Mucosa of stomach (tissue), 1 donor: ENCODE measurements around the gene IDI2.

Source experiments
- H3K27me3 ChIP-seq: one replicate; pipeline ENCODE4 v1.7.0; 2013; ENCODE audit warnings: mild to moderate bottlenecking, low read length; ENCODE audit not compliant: control insufficient read depth, insufficient read depth
- H3K36me3 ChIP-seq: one replicate; pipeline ENCODE4 v1.7.0; 2013; ENCODE audit warnings: low read length; ENCODE audit not compliant: control insufficient read depth, insufficient read depth
- H3K4me1 ChIP-seq: one replicate; pipeline ENCODE4 v1.7.0; 2013; ENCODE audit warnings: mild to moderate bottlenecking, low read length; ENCODE audit not compliant: control insufficient read depth, insufficient read depth
- H3K4me3 ChIP-seq: one replicate; pipeline ENCODE4 v1.7.0; 2013; ENCODE audit warnings: low read length
- H3K9ac ChIP-seq: one replicate; pipeline ENCODE4 v1.7.0; 2013; ENCODE audit warnings: mild to moderate bottlenecking, low read length, moderate library complexity
- H3K9me3 ChIP-seq: one replicate; pipeline ENCODE4 v1.7.0; 2013; ENCODE audit warnings: mild to moderate bottlenecking, low read length, moderate library complexity; ENCODE audit not compliant: control insufficient read depth
- donor health status: Pancreatic carcinoma.

Gene IDI2

GRCh38 chr10:997266-998022 lies 28.2 kb downstream of the IDI2 start:
- H3K4me3 ChIP-seq: no peak overlapping the region
- no peak overlapping the region for H3K9ac ChIP-seq
- H3K9me3 ChIP-seq: no peaks in the 10 kb centered on the region
- H3K36me3 ChIP-seq: no peaks in the 10 kb centered on the region
- H3K27me3 ChIP-seq: no peaks in the 10 kb centered on the region
- H3K4me1 ChIP-seq: no peaks in the 10 kb centered on the region

DNA sequence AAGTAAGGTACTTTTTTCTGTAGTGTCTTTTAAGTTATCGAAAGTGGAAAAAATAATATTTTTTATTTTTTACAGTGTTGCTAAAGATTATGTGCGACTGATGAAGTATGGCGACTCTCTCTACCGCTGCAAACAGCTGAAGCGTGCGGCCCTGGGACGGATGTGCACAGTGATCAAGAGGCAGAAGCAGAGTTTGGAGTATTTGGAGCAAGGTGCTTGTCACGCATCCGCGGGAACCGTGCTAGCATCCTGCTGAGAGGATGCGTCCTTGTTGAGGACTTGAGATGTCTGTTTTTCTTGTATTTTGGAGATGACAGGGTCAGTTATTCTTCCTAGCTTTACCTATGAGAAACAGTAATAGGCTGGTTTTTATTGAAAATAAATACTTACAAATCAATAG lies 29.6 kb downstream of the IDI2 start:
- no peak overlapping the region for H3K4me3 ChIP-seq
- no peak overlapping the region for H3K9ac ChIP-seq
- no peaks in the 10 kb centered on the region for H3K36me3 ChIP-seq
- H3K9me3 ChIP-seq: no peaks in the 10 kb centered on the region
- H3K27me3 ChIP-seq: no peaks in the 10 kb centered on the region
- no peaks in the 10 kb centered on the region for H3K4me1 ChIP-seq

DNA sequence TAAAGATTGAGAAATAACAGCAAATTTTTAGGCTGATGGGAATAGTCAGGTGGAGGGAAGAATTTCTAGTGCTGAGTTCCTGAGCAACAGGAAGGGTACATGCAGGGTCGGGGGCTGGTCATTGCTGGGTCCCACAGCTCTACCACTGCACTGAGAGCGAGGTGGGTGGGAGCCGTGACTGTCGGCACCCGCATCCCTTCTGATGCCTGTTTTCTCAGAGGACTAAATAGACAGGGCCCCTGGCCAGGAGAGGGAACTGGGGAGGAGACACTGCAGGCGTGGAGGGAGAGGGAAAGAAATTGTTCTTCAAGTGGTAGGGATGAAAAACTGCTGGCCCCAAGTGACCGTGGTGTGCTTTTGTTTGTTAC lies 30.1 kb downstream of the IDI2 start:
- H3K9ac ChIP-seq: no peak overlapping the region
- no peaks in the 10 kb centered on the region for H3K4me1 ChIP-seq
- no peaks in the 10 kb centered on the region for H3K36me3 ChIP-seq
- no peaks in the 10 kb centered on the region for H3K9me3 ChIP-seq
- H3K4me3 ChIP-seq: no peak overlapping the region
- H3K27me3 ChIP-seq: no peaks in the 10 kb centered on the region

- Histone ChIP-seq H3K4me1 (no peaks in the 10 kb centered on the region), H3K4me3 (no peak overlapping the region), H3K36me3 (no peaks in the 10 kb centered on the region), H3K27me3 (no peaks in the 10 kb centered on the region), H3K9ac (no peak overlapping the region), H3K9me3 (no peaks in the 10 kb centered on the region)
These were observed 30.7 kb downstream of the IDI2 start for GRCh38 chr10:994836-995558.

DNA sequence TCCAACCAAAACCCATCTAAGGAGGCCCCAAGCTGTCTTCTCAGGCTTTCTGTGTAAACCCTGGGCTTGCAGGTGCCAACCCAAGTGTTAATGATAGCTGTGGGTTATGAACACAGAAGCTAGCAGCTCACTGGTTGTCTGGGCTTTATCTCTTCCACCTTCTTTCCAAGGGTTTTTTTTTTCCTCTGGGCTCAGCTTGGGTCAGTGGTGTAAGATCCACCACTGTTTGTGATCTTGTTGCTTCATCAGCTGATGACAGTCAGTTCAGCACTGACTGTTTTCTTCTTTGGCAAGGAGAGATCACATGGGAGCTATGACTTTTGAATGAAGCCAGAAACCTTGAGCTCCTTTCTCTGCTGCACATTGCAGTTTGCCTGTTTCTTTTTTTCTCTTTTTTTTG lies 32.8 kb downstream of the IDI2 start:
- no peaks in the 10 kb centered on the region for H3K36me3 ChIP-seq

DNA sequence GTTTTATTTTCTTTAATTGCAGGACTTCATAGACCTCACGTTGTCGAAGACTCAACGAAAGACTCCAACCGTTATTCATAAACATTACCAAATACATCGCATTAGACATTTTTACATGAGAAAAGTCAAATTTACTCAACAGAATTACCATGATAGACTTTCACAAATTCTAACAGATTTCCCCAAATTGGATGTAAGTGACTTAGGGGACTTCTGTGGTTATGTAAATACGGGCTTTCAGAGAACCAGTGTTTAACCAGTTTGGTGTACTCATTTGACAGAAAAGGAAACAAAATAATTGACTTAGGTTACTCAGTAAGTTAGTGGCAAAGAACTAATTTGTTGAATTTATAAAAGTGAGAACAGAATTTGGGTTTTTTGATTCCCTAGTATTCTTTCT lies 33.2 kb downstream of the IDI2 start:
- Histone ChIP-seq H3K9me3 (no peaks in the 10 kb centered on the region), H3K36me3 (no peaks in the 10 kb centered on the region), H3K4me1 (peaks cover 8% of the 10 kb centered on the region), H3K27me3 (no peaks in the 10 kb centered on the region), H3K9ac (no peak overlapping the region), H3K4me3 (no peak overlapping the region)

More for the DNA sequence above, 32.8 kb downstream of the IDI2 start:
- no peaks in the 10 kb centered on the region for H3K27me3 ChIP-seq
- no peaks in the 10 kb centered on the region for H3K9me3 ChIP-seq
- H3K4me3 ChIP-seq: no peak overlapping the region
- H3K4me1 ChIP-seq: peaks cover 7% of the 10 kb centered on the region
- no peak overlapping the region for H3K9ac ChIP-seq

DNA sequence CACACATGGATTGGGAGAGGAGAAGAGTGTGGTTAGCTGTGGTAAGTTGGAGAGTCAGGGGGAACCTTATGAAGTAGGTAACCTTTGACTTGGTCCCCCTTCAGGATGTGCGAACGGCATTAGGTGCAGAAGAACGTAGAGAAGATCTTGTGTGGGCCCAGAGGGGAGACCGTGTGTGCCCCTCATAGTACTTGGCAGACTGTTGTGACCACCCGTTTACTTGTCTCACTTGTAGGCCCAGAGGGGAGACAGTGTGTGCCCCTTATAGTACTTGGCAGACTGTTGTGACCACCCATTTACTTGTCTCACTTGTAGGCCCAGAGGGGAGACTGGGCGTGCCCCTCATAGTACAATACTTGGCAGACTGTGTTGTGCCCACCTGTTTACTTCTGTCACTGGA lies 34.9 kb downstream of the IDI2 start:
- Histone ChIP-seq H3K9ac (no peak overlapping the region), H3K9me3 (no peaks in the 10 kb centered on the region), H3K27me3 (no peaks in the 10 kb centered on the region), H3K4me3 (no peak overlapping the region), H3K36me3 (no peaks in the 10 kb centered on the region), H3K4me1 (peaks cover 25% of the 10 kb centered on the region)

GRCh38 chr10:988667-989545 lies 36.8 kb downstream of the IDI2 start:
- H3K4me1 ChIP-seq: peaks cover 40% of the 10 kb centered on the region
- peak overlapping the region; percentile 89 for H3K9ac ChIP-seq
- no peaks in the 10 kb centered on the region for H3K27me3 ChIP-seq
- H3K36me3 ChIP-seq: no peaks in the 10 kb centered on the region
- H3K9me3 ChIP-seq: no peaks in the 10 kb centered on the region
- H3K4me3 ChIP-seq: peak overlapping the region; percentile 58

DNA sequence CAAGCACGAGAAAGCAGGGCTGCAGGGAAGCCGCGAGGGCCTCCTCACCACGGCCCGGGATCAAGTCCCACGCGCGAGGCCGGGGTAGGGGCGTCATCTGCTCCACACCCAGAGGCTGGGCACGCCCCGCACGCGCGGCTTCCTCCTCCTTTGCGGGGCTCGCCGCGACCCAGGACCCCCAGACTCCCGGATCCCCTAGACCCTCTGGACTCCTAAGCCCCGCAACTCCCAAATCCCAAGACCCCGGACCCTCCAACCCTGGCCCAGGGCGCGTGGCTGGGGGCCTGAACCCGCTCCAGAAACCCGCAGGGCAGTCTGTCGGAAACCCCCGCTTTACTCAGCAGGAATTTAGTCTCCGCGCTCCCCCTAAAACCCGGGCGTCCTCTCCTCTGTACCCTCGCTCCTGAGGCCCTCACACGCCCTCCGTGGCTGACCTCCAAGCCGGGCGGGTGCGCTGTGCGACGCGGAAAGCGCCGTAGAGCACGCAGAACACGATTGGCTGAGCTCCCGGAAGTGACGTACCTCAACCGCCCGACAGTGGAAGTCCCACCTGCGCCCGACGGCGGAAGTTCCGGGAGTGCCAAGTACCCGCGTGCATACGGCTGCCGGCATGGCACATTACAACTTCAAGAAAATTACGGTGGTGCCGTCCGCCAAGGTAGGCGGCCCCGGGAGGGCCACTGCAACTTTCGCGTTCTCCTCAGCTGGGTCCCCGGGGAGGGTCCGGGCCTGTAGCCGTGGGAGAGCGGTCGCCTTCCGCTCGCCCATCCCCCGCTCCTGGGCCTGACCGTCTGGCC lies 37.6 kb downstream of the IDI2 start, which contains the start of gene GTPBP4:
TSS of gene GTPBP4 (plus strand) at position 565 of the 797 bp plus-strand sequence. CDS start at position 611, 46 bp downstream.
- peak within 1 kb of the TSS; percentile 58 for H3K4me3 ChIP-seq
- no peaks in the 10 kb centered on the region for H3K27me3 ChIP-seq
- peak within 1 kb of the TSS; percentile 89 for H3K9ac ChIP-seq
- no peaks in the 10 kb centered on the region for H3K9me3 ChIP-seq
- peaks cover 47% of the 10 kb centered on the region for H3K4me1 ChIP-seq
- no peaks in the 10 kb centered on the region for H3K36me3 ChIP-seq

DNA sequence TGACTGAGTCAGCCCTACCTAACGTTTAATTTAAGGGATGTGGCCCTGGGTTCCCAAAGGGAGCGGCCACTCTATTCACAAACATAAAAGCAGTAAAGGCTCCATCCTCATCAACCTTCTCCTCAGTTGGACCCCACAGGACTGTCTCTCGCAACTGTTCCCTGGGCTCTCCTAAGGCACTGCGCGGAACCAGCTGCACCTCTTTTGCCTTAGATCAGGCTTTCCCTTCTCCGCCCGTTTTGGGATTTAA lies 38.1 kb downstream of the IDI2 start:
- no peaks in the 10 kb centered on the region for H3K9me3 ChIP-seq
- H3K9ac ChIP-seq: peak overlapping the region; percentile 89
- H3K4me3 ChIP-seq: peak overlapping the region; percentile 58

DNA sequence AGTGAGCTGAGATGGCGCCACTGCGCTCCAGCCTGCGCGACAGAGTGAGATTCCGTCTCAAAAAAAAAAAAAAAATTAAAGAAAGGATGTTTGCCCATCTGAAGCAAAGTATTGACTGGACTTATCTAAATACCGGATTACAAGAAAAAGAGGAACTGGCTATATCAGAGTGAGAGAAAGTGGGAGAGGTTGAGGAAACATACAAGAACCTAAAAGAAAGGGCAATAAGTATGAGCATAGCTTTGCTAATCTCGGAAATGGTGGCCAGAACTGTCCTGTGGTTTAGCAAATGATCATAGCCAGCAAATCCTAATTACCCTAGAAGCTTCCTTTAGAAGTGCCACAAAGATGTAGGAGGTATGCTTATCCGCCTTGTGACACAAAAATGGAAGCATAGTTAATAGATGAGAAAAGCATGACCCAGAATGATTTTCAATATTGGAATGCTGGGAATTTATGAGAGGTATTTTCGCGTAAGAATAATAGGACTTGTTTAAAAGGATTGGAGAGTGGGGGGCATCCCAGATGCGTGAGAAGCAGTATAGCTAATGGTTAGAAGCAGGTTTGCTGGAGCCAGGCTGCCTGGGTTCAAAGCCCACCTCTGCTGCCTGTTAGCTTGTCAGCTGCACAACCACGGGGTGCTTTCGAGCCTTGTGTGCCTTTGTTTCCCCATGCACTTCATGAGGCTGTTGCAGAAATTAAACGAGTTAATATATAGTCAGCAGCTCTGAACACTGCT lies 38.6 kb downstream of the IDI2 start:
- H3K4me1 ChIP-seq: peaks cover 47% of the 10 kb centered on the region
- H3K36me3 ChIP-seq: no peaks in the 10 kb centered on the region
- H3K9me3 ChIP-seq: no peaks in the 10 kb centered on the region
- no peaks in the 10 kb centered on the region for H3K27me3 ChIP-seq
- H3K4me3 ChIP-seq: peak overlapping the region; percentile 58
- peak overlapping the region; percentile 89 for H3K9ac ChIP-seq

More for the DNA sequence above, 38.1 kb downstream of the IDI2 start:
- no peaks in the 10 kb centered on the region for H3K36me3 ChIP-seq
- no peaks in the 10 kb centered on the region for H3K27me3 ChIP-seq
- H3K4me1 ChIP-seq: peaks cover 47% of the 10 kb centered on the region
